Neural cell (in vitro differentiated cells): ENCODE data around the gene MICU1. TPM values are rescaled to one million over a fixed set of nuclear protein-coding genes. Genes with fewer than 3 reads are reported as not detected.

Experiments
- H2AFZ ChIP-seq: fragments of 200-600, 300-800 bp; sonication (generic), shearing (Covaris generic); 2 replicates; pipeline ENCODE4 v1.6.0; 2014; ENCODE audit warnings: low read depth, mild to moderate bottlenecking, antibody characterized with exemption, low read length, moderate library complexity
- H3F3A ChIP-seq: fragments of 200-600 bp; shearing (Covaris generic); 2 replicates; pipeline ENCODE4 v1.6.1; 2016; ENCODE audit warnings: mild to moderate bottlenecking, moderate library complexity, mixed read lengths, antibody characterized with exemption, low read length; ENCODE audit not compliant: insufficient read depth, poor library complexity, severe bottlenecking
- H3K27ac ChIP-seq: fragments of 200-600, 300-800 bp; sonication (generic), shearing (Covaris generic); 2 replicates; pipeline ENCODE4 v1.5.1; 2014; ENCODE audit warnings: mild to moderate bottlenecking, low read length, moderate library complexity
- H3K27me3 ChIP-seq: fragments of 300-800, 200-600 bp; sonication (generic), shearing (Covaris generic); 2 replicates; pipeline ENCODE4 v1.6.0; 2014; ENCODE audit warnings: mild to moderate bottlenecking, low read depth, low read length, moderate library complexity; ENCODE audit not compliant: insufficient read depth
- H3K36me3 ChIP-seq: fragments of 300-800, 200-600 bp; sonication (generic), shearing (Covaris generic); 2 replicates; pipeline ENCODE4 v1.5.1; 2014; ENCODE audit warnings: mild to moderate bottlenecking, antibody characterized with exemption, low read length, moderate library complexity; ENCODE audit not compliant: insufficient read depth
- H3K4me2 ChIP-seq: fragments of 300-800, 200-600 bp; sonication (generic), shearing (Covaris generic); 2 replicates; pipeline ENCODE4 v1.6.0; 2014; ENCODE audit warnings: mild to moderate bottlenecking, low read length
- H3K4me3 ChIP-seq: fragments of 300-800, 200-600 bp; sonication (generic), shearing (Covaris generic); 2 replicates; pipeline ENCODE4 v1.5.1; 2014; ENCODE audit warnings: mild to moderate bottlenecking, low read length, moderate library complexity
- H3K79me2 ChIP-seq: fragments of 200-600 bp; shearing (Covaris generic); replicated peaks from 2 replicates; pipeline ENCODE4 v1.6.0; 2014; ENCODE audit warnings: mild to moderate bottlenecking, low read length, moderate library complexity; ENCODE audit not compliant: insufficient read depth
- H3K9ac ChIP-seq: fragments of 300-800, 200-600 bp; sonication (generic), shearing (Covaris generic); 2 replicates; pipeline ENCODE4 v1.6.1; 2016; ENCODE audit warnings: mild to moderate bottlenecking, low read length, mixed read lengths
- H3K9me2 ChIP-seq: fragments of 200-600 bp; shearing (Covaris generic); 2 replicates; pipeline ENCODE4 v1.6.1; 2016; ENCODE audit warnings: mild to moderate bottlenecking, low read length, mixed read lengths; ENCODE audit not compliant: insufficient read depth
- H3K9me3 ChIP-seq: fragments of 200-600, 300-800 bp; sonication (generic), shearing (Covaris generic); 2 replicates; pipeline ENCODE4 v1.6.1; 2016; ENCODE audit warnings: mild to moderate bottlenecking, mixed run types, low read length, moderate library complexity, mixed read lengths
- H4K20me1 ChIP-seq: fragments of 200-600 bp; shearing (Covaris generic); 2 replicates; pipeline ENCODE4 v1.6.1; 2016; ENCODE audit warnings: mild to moderate bottlenecking, mixed run types; ENCODE audit not compliant: insufficient read depth
- CTCF ChIP-seq: fragments of 450-650 bp; IDR thresholded peaks from 2 replicates; pipeline ENCODE4 v1.5.1; 2014; ENCODE audit warnings: antibody characterized with exemption, mild to moderate bottlenecking, moderate library complexity; ENCODE audit not compliant: poor library complexity, severe bottlenecking
- EP300 ChIP-seq: fragments of 450-650 bp; conservative IDR thresholded peaks from 2 replicates; pipeline ENCODE4 v1.6.1; 2014; ENCODE audit warnings: antibody characterized with exemption, mild to moderate bottlenecking, moderate library complexity; ENCODE audit not compliant: poor library complexity, severe bottlenecking
- EZH2 ChIP-seq: fragments of 200-600, 300-800 bp; shearing (Covaris generic), sonication (generic); IDR thresholded peaks from 2 replicates; pipeline ENCODE4 v1.6.1; 2014; ENCODE audit warnings: antibody characterized with exemption, low read length, borderline replicate concordance, mild to moderate bottlenecking; ENCODE audit not compliant: insufficient read depth, poor library complexity, severe bottlenecking
- MXI1 ChIP-seq: fragments of 450-650 bp; conservative IDR thresholded peaks from 2 replicates; pipeline ENCODE4 v1.6.1; 2014; ENCODE audit warnings: antibody characterized with exemption, mild to moderate bottlenecking; ENCODE audit not compliant: poor library complexity, severe bottlenecking
- POLR2AphosphoS5 ChIP-seq: IDR thresholded peaks from 2 replicates; pipeline ENCODE4 v1.6.1; 2012
- RAD21 ChIP-seq: fragments of 450-650 bp; conservative IDR thresholded peaks from 2 replicates; pipeline ENCODE4 v1.6.1; 2014; ENCODE audit warnings: antibody characterized with exemption, mild to moderate bottlenecking, moderate library complexity
- REST ChIP-seq: IDR thresholded peaks from 2 replicates; pipeline ENCODE4 v1.6.1; 2012; ENCODE audit warnings: borderline replicate concordance
- SMC3 ChIP-seq: fragments of 450-650 bp; conservative IDR thresholded peaks from 2 replicates; pipeline ENCODE4 v1.6.1; 2014; ENCODE audit warnings: antibody characterized with exemption, mild to moderate bottlenecking, moderate library complexity; ENCODE audit not compliant: poor library complexity
- TAF1 ChIP-seq: IDR thresholded peaks from 2 replicates; pipeline ENCODE4 v1.6.1; 2012; ENCODE audit warnings: low read depth
- polyA plus RNA-seq: library from polyadenylated mRNA; depleted of rRNA; stranded (reverse); fragments of >200 nt; gene quantifications from 2 replicates; pipeline ENCODE4 v1.2.3, GENCODE V29; 2014

MICU1 gene
- polyA plus RNA-seq, 1 donor from 2014 or later, result 86.0 TPM

GRCh38 chr10:72610466-72610865 lies 15.4 kb downstream of the MICU1 start:
- Histone ChIP-seq H3K4me3 (no peak overlapping the region), H3K79me2 (no peaks in the 10 kb centered on the region), H2AFZ (no peak overlapping the region), H3F3A (no peaks in the 10 kb centered on the region), H3K9ac (no peak overlapping the region), H4K20me1 (no peaks in the 10 kb centered on the region), H3K4me2 (no peak overlapping the region), H3K9me2 (no peaks in the 10 kb centered on the region), H3K36me3 (no peaks in the 10 kb centered on the region), H3K27ac (no peak overlapping the region), H3K27me3 (no peaks in the 10 kb centered on the region), H3K9me3 (no peaks in the 10 kb centered on the region)
- TF ChIP-seq RAD21 (no peak), REST (no peak), POLR2AphosphoS5 (no peak), TAF1 (no peak), EZH2 (no peak), SMC3 (no peak), MXI1 (no peak), EP300 (no peak), CTCF (no peak)

GRCh38 chr10:72605122-72605521 lies 20.8 kb downstream of the MICU1 start:
- Histone ChIP-seq H3F3A (no peaks in the 10 kb centered on the region), H2AFZ (no peak overlapping the region), H3K9me3 (no peaks in the 10 kb centered on the region), H3K27ac (no peak overlapping the region), H3K4me3 (no peak overlapping the region), H3K79me2 (no peaks in the 10 kb centered on the region), H3K9me2 (no peaks in the 10 kb centered on the region), H3K36me3 (no peaks in the 10 kb centered on the region), H3K27me3 (no peaks in the 10 kb centered on the region), H4K20me1 (no peaks in the 10 kb centered on the region), H3K4me2 (no peak overlapping the region), H3K9ac (no peak overlapping the region)
- TF ChIP-seq EP300, result no peak
- TF ChIP-seq MXI1, result no peak
- no peak for TF ChIP-seq EZH2
- no peak for TF ChIP-seq SMC3
- TF ChIP-seq TAF1, result no peak
- TF ChIP-seq CTCF, result no peak
- TF ChIP-seq RAD21, result no peak
- no peak for TF ChIP-seq POLR2AphosphoS5
- no peak for TF ChIP-seq REST
